HEK293 (cell line): ENCODE data around the gene PRKAG2.

Experiments used
- ZNF747 ChIP-seq: fragments of 450-650 bp; formaldehyde crosslinking; IDR thresholded peaks from 2 replicates; pipeline ENCODE4 v1.5.1; 2016; ENCODE audit warnings: missing biosample characterization, missing genetic modification characterization
- TF ChIP-seq, protein P1 (sequence below): fragments of 450-650 bp; formaldehyde crosslinking; IDR thresholded peaks from 2 replicates; pipeline ENCODE4 v1.5.1; 2016; ENCODE audit warnings: missing biosample characterization, missing genetic modification characterization

- TF ChIP-seq ZNF747 (tag by site-specific recombination), result no peak
- TF ChIP-seq, protein P1, sequence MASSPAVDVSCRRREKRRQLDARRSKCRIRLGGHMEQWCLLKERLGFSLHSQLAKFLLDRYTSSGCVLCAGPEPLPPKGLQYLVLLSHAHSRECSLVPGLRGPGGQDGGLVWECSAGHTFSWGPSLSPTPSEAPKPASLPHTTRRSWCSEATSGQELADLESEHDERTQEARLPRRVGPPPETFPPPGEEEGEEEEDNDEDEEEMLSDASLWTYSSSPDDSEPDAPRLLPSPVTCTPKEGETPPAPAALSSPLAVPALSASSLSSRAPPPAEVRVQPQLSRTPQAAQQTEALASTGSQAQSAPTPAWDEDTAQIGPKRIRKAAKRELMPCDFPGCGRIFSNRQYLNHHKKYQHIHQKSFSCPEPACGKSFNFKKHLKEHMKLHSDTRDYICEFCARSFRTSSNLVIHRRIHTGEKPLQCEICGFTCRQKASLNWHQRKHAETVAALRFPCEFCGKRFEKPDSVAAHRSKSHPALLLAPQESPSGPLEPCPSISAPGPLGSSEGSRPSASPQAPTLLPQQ (tag by site-specific recombination), result no peak
Observed at GRCh38 chr7:151694441-151694827, 182.5 kb downstream of the PRKAG2 start.
